T-helper 22 cell (primary cell): ENCODE results near the gene LNX2.

Experiments
- DNase-seq: peaks from one replicate; pipeline ENCODE4 v3.0.0-alpha.2; 2020; ENCODE audit warnings: low read depth

The LNX2 gene

GRCh38 chr13:27605610-27606200 is 14.6 kb downstream of the LNX2 start:
- no peak for DNase-seq

GRCh38 chr13:27605099-27605498 is 15.2 kb downstream of the LNX2 start:
- DNase-seq: no peak

GRCh38 chr13:27601803-27602202 is 18.5 kb downstream of the LNX2 start:
- DNase-seq: no peak

GRCh38 chr13:27601208-27601607 is 19.1 kb downstream of the LNX2 start:
- DNase-seq: no peak

- no peak for DNase-seq
Observed at GRCh38 chr13:27600711-27601110, 19.6 kb downstream of the LNX2 start.

- DNase-seq: no peak
Observed at GRCh38 chr13:27599845-27600553, 20.3 kb downstream of the LNX2 start.

GRCh38 chr13:27599096-27599495 is 21.2 kb downstream of the LNX2 start:
- DNase-seq: no peak

- no peak for DNase-seq
Observed at GRCh38 chr13:27595055-27595811, 25.1 kb downstream of the LNX2 start.

- DNase-seq: no peak
Observed at GRCh38 chr13:27593267-27593666, 27.1 kb downstream of the LNX2 start.

GRCh38 chr13:27592865-27593264 is 27.5 kb downstream of the LNX2 start:
- no peak for DNase-seq

- no peak for DNase-seq
Observed at GRCh38 chr13:27588405-27588804, 31.9 kb downstream of the LNX2 start.

GRCh38 chr13:27587095-27587746 is 33.1 kb downstream of the LNX2 start:
- DNase-seq: no peak

- no peak for DNase-seq
Observed at GRCh38 chr13:27583645-27584044, 36.7 kb downstream of the LNX2 start.

GRCh38 chr13:27578121-27579030 is 42.0 kb downstream of the LNX2 start:
- no peak for DNase-seq

GRCh38 chr13:27574661-27575060 is 45.7 kb downstream of the LNX2 start:
- DNase-seq: no peak

GRCh38 chr13:27573265-27573664 is 47.1 kb downstream of the LNX2 start:
- no peak for DNase-seq

- no peak for DNase-seq
Observed at GRCh38 chr13:27572234-27572901, 48.0 kb downstream of the LNX2 start.

GRCh38 chr13:27570906-27571305 is 49.4 kb downstream of the LNX2 start:
- no peak for DNase-seq

- no peak for DNase-seq
Observed at GRCh38 chr13:27569405-27569804, 50.9 kb downstream of the LNX2 start.

- DNase-seq: no peak
Observed at GRCh38 chr13:27565818-27566217, 54.5 kb downstream of the LNX2 start.

- DNase-seq: no peak
Observed at GRCh38 chr13:27562457-27562856, 57.9 kb downstream of the LNX2 start.
